GM12878 (cell line): ENCODE data around the gene DUSP22. TPM values are rescaled to one million over a fixed set of nuclear protein-coding genes. Genes with fewer than 3 reads are reported as not detected.

ENCODE experiments used
- ATF3 ChIP-seq: IDR thresholded peaks from 2 replicates; pipeline ENCODE4 v1.6.1; 2011; ENCODE audit warnings: low read depth, mild to moderate bottlenecking, low read length, moderate library complexity, borderline replicate concordance; ENCODE audit errors: extremely low read depth
- BACH1 ChIP-seq: fragments of 450-650 bp; IDR thresholded peaks from 2 replicates; pipeline ENCODE4 v1.6.1; 2017; ENCODE audit warnings: mild to moderate bottlenecking, borderline replicate concordance
- HDGF ChIP-seq: fragments of 450-650 bp; IDR thresholded peaks from 2 replicates; pipeline ENCODE4 v1.6.1; 2016; ENCODE audit warnings: antibody characterized with exemption
- NRF1 ChIP-seq: conservative IDR thresholded peaks from 2 replicates; pipeline ENCODE4 v1.6.1; 2011; ENCODE audit warnings: mild to moderate bottlenecking, low read depth, low read length, improper control_type of control experiment
- POU2F2 ChIP-seq: IDR thresholded peaks from 3 replicates; pipeline ENCODE4 v1.6.1; 2011; ENCODE audit warnings: low read depth, mild to moderate bottlenecking, low read length, borderline replicate concordance
- ZNF274 ChIP-seq: IDR thresholded peaks from one replicate; pipeline ENCODE4 v1.8.0; 2011; ENCODE audit not compliant: insufficient read length, insufficient read depth
- ZNF687 ChIP-seq: fragments of 450-650 bp; IDR thresholded peaks from 2 replicates; pipeline ENCODE4 v1.6.1; 2017; ENCODE audit warnings: mild to moderate bottlenecking, moderate library complexity
- polyA plus RNA-seq, 11 experiments: library from polyadenylated mRNA; depleted of rRNA in 4 of 11; unstranded in 6 of 11; stranded (reverse) in 5 of 11; fragments of >200 nt; fragmentation: Nextera tagmentation in 4 of 11; fragmentation: Illumina TruSeq in 1 of 11; extraction: Ambion mirVana in 4 of 11; extraction: Trizol in 1 of 11; gene quantifications; 1 replicate in 1 of 11; 2 replicates in 10 of 11; pipeline versions ENCODE4 v1.2.1 to v1.2.3, GENCODE V29; 2011 to 2016; ENCODE audit warnings: inconsistent platforms in 2 of 11, missing spikeins in 2 of 11, low read depth in 1 of 11
- total RNA-seq, 4 experiments: library from RNA; depleted of rRNA in 3 of 4; stranded (reverse); fragments of >200 nt in 3 of 4; fragmentation: Illumina TruSeq in 1 of 4; extraction: Trizol in 1 of 4; gene quantifications; 2 replicates each; pipeline versions ENCODE4 v1.2.1 to v1.2.3, GENCODE V29; 2013 to 2021

Gene DUSP22
- total and polyA plus RNA-seq, 10 of the 15 experiments (the other 5 are each of a cell fraction or from before 2014, with no cell fraction given): 78.9 to 156 (median 107) TPM

- TF ChIP-seq ATF3: no peak
- no peak for TF ChIP-seq ZNF274
- no peak for TF ChIP-seq ZNF687
- TF ChIP-seq NRF1: no peak
- no peak; the same call in 2 of the 3 replicates for TF ChIP-seq POU2F2
- TF ChIP-seq BACH1: 0 out of 2 replicates have a peak, but pooled peaks have one; percentile 26
- TF ChIP-seq HDGF: no peak
- TF ChIP-seq, all 136 proteins: peak for 9
Observed at GRCh38 chr6:398558-399078, 106.3 kb downstream of the DUSP22 start (continued).
